Hematopoietic multipotent progenitor cell treated with erythropoietin and hydrocortisone succinate and interleukin-3 and kit ligand, for 6 days (in vitro differentiated cells): ENCODE data around the gene RFTN2.
A peak's percentile ranks its signal among the peaks of the same experiment; 100 is the strongest.
"Not testable (repeated sequence)": the region's sequence is repeated elsewhere in the genome, so short reads cannot be mapped to it uniquely, and the experiment has no call there.

Experiments
- DNase-seq: peaks from one replicate; pipeline ENCODE4 v3.0.0-alpha.2; 2015

The RFTN2 gene

GRCh38 chr2:197675246-197675645, at the start of gene RFTN2:
RFTN2 (minus strand) TSS chr2:197675587; CDS start chr2:197675458, 129 bp downstream.
- DNase-seq: no peak

- no peak for DNase-seq
These were observed 42.5 kb upstream of the RFTN2 start for GRCh38 chr2:197717863-197718262.

GRCh38 chr2:197713271-197713670, 37.9 kb upstream of the RFTN2 start:
- DNase-seq: no peak

- no peak for DNase-seq
These were observed 36.2 kb upstream of the RFTN2 start for GRCh38 chr2:197711578-197711977.

GRCh38 chr2:197710424-197711042, 35.1 kb upstream of the RFTN2 start:
- peak; percentile 14 for DNase-seq

- DNase-seq: not testable (repeated sequence)
These were observed 33.8 kb upstream of the RFTN2 start for GRCh38 chr2:197709140-197709539.

GRCh38 chr2:197708331-197708730, 32.9 kb upstream of the RFTN2 start:
- no peak for DNase-seq

GRCh38 chr2:197707316-197708213, 32.2 kb upstream of the RFTN2 start:
- DNase-seq: peak; percentile 84

- DNase-seq: no peak
These were observed 31.4 kb upstream of the RFTN2 start for GRCh38 chr2:197706839-197707207.

- DNase-seq: peak; percentile 21
These were observed 30.8 kb upstream of the RFTN2 start for GRCh38 chr2:197705912-197706838.

- peak; percentile 96 for DNase-seq
These were observed 29.9 kb upstream of the RFTN2 start, which contains the start of gene MARS2 for GRCh38 chr2:197705121-197705911. MARS2 (plus strand) TSS chr2:197705369; CDS start chr2:197705406, 37 bp downstream.

- DNase-seq: peak; percentile 11
These were observed 29.2 kb upstream of the RFTN2 start for GRCh38 chr2:197704434-197705120.

- DNase-seq: no peak
These were observed 25.6 kb upstream of the RFTN2 start for GRCh38 chr2:197700960-197701359.

GRCh38 chr2:197699724-197700123, 24.3 kb upstream of the RFTN2 start:
- DNase-seq: not testable (repeated sequence)

- DNase-seq: not testable (repeated sequence)
These were observed 21.2 kb upstream of the RFTN2 start for GRCh38 chr2:197696571-197696970.

GRCh38 chr2:197695971-197696370, 20.6 kb upstream of the RFTN2 start:
- DNase-seq: not testable (repeated sequence)

- not testable (repeated sequence) for DNase-seq
These were observed 19.8 kb upstream of the RFTN2 start for GRCh38 chr2:197695206-197695605.

- no peak for DNase-seq
These were observed 2.1 kb upstream of the RFTN2 start for GRCh38 chr2:197677483-197677882.

GRCh38 chr2:197677056-197677455, 1.7 kb upstream of the RFTN2 start:
- no peak for DNase-seq

- DNase-seq: no peak
These were observed 363 bp upstream of the RFTN2 start for GRCh38 chr2:197675711-197676188.

- DNase-seq: no peak
These were observed 796 bp downstream of the RFTN2 start for GRCh38 chr2:197674591-197674990.
